GM21529 (cell line): Measurements from ENCODE around the gene TMEFF2.

Source experiments
- ATAC-seq: cut with Tn5 transposase; IDR thresholded peaks from one replicate; pipeline ENCODE4 v1.9.1; 2021; ENCODE audit not compliant: unreplicated experiment

TMEFF2 gene

DNA sequence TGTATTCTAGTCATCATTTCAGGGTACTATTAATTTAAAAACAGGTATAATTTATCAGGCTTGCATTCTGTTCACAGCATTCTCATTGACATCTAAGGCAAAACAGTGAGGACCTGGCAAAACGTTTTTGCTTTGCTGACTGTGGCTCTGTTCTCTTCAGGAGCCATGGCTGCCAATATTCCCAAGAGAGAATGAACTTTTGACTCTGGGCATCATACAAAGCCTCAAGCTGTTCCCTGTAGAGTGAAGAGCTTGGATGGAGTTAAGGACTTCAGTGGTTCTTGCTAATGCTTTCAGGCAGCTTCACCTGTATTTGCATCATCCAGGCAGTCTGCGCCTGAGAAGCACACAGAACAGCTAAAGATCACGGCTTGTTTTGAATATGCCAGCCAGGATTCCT is 282.0 kb downstream of the TMEFF2 start:
- ATAC-seq: no peak

DNA sequence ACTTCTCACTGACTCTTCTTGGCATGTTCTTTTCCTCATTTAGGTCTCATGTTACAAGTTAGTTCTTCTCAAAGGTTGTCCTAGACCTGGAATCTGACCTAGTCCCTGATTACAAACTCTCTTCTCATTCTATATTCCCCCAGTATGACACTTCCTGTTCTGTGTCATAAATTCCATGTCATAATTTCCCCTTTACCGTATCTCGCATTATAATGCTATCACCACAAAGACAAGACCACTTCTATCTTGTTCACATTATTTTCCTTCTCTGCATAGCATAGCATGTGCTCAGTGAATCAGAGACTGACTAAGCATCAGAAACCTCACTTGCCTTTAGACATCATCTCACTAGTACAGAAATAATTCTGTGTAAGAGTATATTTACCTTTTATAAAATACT is 284.2 kb downstream of the TMEFF2 start:
- no peak for ATAC-seq

DNA sequence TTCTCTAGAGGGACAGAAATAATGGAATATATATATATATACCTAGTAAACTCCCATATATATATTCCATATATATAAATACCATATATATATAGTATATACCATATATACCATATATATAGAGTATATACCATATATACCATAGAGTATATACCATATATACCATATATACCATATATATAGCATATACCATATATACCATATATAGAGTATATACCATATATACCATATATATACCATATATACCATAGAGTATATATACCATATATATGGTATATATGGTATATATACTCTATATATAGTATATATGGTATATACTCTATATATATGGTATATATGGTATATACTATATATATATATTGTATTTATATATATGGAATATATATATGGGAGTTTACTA is 285.9 kb downstream of the TMEFF2 start:
- ATAC-seq: no peak

GRCh38 chr2:191907545-191907944 is 287.2 kb downstream of the TMEFF2 start:
- no peak for ATAC-seq

- ATAC-seq: no peak
Observed at GRCh38 chr2:191907091-191907490, 287.6 kb downstream of the TMEFF2 start.

DNA sequence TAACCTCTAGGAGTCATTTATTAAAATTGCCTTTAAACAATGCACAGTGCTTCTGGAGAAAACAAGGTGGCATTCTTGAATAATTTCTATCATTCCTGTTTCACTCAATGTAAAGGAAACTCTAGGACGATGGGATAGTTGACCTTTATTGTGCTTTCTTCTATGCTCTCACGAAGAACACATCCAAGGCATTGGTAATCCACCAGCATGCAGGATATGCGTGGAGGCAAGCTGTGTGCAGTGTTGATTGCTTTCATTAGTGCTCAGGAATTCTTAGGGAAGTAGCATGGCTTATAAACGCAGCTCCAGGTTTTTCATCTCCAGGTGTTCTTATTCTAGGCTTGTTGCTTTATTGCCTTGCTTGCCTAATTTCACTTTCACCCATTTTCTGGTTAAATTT is 289.4 kb downstream of the TMEFF2 start:
- ATAC-seq: no peak

DNA sequence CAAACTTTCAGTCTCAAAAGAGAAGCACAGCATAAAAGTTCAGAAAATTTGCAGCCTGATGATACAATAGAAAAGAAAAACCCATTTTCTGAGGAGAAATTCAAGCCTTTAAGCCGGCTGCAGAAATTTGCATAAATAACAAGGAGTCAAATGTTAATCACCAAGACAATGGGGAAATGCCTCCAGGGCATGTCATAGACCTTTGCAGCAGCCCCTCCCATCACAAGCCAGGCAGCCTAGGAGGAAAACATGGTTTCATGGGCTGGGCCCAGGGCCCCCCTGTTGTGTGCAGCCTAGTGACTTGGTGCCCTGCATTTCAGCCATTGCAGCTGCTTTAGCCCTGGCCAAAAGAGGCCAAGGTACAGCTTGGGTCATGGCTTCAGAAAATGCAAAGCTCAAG is 293.7 kb downstream of the TMEFF2 start:
- ATAC-seq: no peak

DNA sequence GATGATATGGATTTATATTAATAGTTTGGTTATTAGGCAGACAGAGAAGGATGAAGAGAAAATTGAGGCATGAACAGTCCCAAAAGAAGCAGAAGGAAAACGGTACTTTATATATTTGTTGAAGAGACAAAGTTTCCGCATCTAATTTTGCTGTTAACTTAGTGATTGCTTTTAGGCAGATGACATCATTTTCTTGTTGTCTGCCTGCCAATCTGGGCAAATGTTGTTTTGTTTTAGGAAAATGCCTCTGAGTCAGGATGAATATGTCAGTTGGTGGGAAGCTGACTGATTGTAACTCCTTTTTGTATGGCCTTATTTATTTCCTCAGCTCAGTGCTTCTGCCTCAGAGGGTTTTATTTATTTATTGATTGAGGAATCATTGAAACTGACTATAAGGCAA is 295.3 kb downstream of the TMEFF2 start:
- no peak for ATAC-seq
